SK-N-SH treated with all-trans-retinoic acid at 6 μM for 48 hours (cell line): Measurements from ENCODE around the gene MCRIP2.
A peak's percentile ranks its signal among the peaks of the same experiment; 100 is the strongest.

Experiments
- ATAC-seq: fragments of 200-7000 bp; cut with Tn5 transposase; 3 replicates; pipeline ENCODE4 v1.9.1; 2020; ENCODE audit warnings: mild to moderate bottlenecking, moderate library complexity
- BACH2 ChIP-seq: fragments of 250-450 bp; sonication (Bioruptor Pico); IDR thresholded peaks from 2 replicates; pipeline ENCODE4 v1.9.0; 2021; ENCODE audit warnings: mild to moderate bottlenecking, borderline replicate concordance
- ESRRG ChIP-seq: fragments of 250-450 bp; sonication (Bioruptor Pico); IDR thresholded peaks from 2 replicates; pipeline ENCODE4 v1.6.1; 2021; ENCODE audit warnings: mild to moderate bottlenecking
- ISL1 ChIP-seq: fragments of 250-450 bp; sonication (Bioruptor Pico); IDR thresholded peaks from 2 replicates; pipeline ENCODE4 v2.1.2; 2022; ENCODE audit warnings: mild to moderate bottlenecking, moderate library complexity
- OSR1 ChIP-seq: fragments of 250-450 bp; sonication (Bioruptor Pico); IDR thresholded peaks from 2 replicates; pipeline ENCODE4 v1.8.0; 2022; ENCODE audit warnings: moderate library complexity, mild to moderate bottlenecking, inconsistent platforms
- RARB ChIP-seq: fragments of 250-450 bp; sonication (Bioruptor Pico); IDR thresholded peaks from 2 replicates; pipeline ENCODE4 v1.8.0; 2021; ENCODE audit warnings: mild to moderate bottlenecking, moderate library complexity
- SNAI2 ChIP-seq: fragments of 250-450 bp; sonication (Bioruptor Pico); IDR thresholded peaks from 2 replicates; pipeline ENCODE4 v1.5.0; 2020; ENCODE audit warnings: mild to moderate bottlenecking, moderate library complexity
- TCF4 ChIP-seq: fragments of 250-450 bp; sonication (Bioruptor Pico); IDR thresholded peaks from 2 replicates; pipeline ENCODE4 v1.8.0; 2021; ENCODE audit warnings: mild to moderate bottlenecking, moderate library complexity, borderline replicate concordance
- TOX ChIP-seq: fragments of 250-450 bp; sonication (Bioruptor Pico); IDR thresholded peaks from 2 replicates; pipeline ENCODE4 v1.8.0; 2021; ENCODE audit warnings: mild to moderate bottlenecking, moderate library complexity, borderline replicate concordance
- ZC3H10 ChIP-seq: fragments of 250-450 bp; sonication (Bioruptor Pico); IDR thresholded peaks from 2 replicates; pipeline ENCODE4 v1.5.1; 2021; ENCODE audit warnings: mild to moderate bottlenecking, moderate library complexity
- ZFP3 ChIP-seq: fragments of 250-450 bp; sonication (Bioruptor Pico); IDR thresholded peaks from 2 replicates; pipeline ENCODE4 v1.5.0; 2020; ENCODE audit warnings: mild to moderate bottlenecking, moderate library complexity
- ZFP30 ChIP-seq: fragments of 450-650 bp; formaldehyde crosslinking; IDR thresholded peaks from 2 replicates; pipeline ENCODE4 v1.5.0; 2022; ENCODE audit warnings: mild to moderate bottlenecking, moderate library complexity
- ZNF565 ChIP-seq: fragments of 450-650 bp; formaldehyde crosslinking; conservative IDR thresholded peaks from 2 replicates; pipeline ENCODE4 v1.5.0; 2020; ENCODE audit warnings: low read depth, mild to moderate bottlenecking, moderate library complexity
- ZNF70 ChIP-seq: fragments of 450-650 bp; formaldehyde crosslinking; IDR thresholded peaks from 2 replicates; pipeline ENCODE4 v1.5.0; 2020; ENCODE audit warnings: mild to moderate bottlenecking, moderate library complexity
- ZNF8 ChIP-seq: fragments of 450-650 bp; formaldehyde crosslinking; IDR thresholded peaks from 2 replicates; pipeline ENCODE4 v1.5.0; 2020; ENCODE audit warnings: mild to moderate bottlenecking, moderate library complexity
- TF ChIP-seq, protein P1 (sequence below): fragments of 250-450 bp; sonication (Bioruptor Pico); IDR thresholded peaks from 2 replicates; pipeline ENCODE4 v1.5.0; 2020; ENCODE audit warnings: mild to moderate bottlenecking, moderate library complexity
- TF ChIP-seq, protein P2 (sequence below): fragments of 250-450 bp; sonication (Bioruptor Pico); IDR thresholded peaks from 2 replicates; pipeline ENCODE4 v1.5.1; 2021; ENCODE audit warnings: mild to moderate bottlenecking, moderate library complexity
- TF ChIP-seq, protein P3 (sequence below): fragments of 250-450 bp; sonication (Bioruptor Pico); IDR thresholded peaks from 2 replicates; pipeline ENCODE4 v1.8.0; 2021; ENCODE audit warnings: low read depth, mild to moderate bottlenecking, moderate library complexity, borderline replicate concordance
- TF ChIP-seq, protein P4 (sequence below): fragments of 250-450 bp; sonication (Bioruptor Pico); IDR thresholded peaks from 2 replicates; pipeline ENCODE4 v1.5.1; 2020; ENCODE audit warnings: low read depth, mild to moderate bottlenecking, moderate library complexity
- TF ChIP-seq, protein P5 (sequence below): fragments of 250-450 bp; sonication (Bioruptor Pico); IDR thresholded peaks from 2 replicates; pipeline ENCODE4 v1.8.0; 2020; ENCODE audit warnings: mild to moderate bottlenecking, moderate library complexity, borderline replicate concordance

Gene MCRIP2

DNA sequence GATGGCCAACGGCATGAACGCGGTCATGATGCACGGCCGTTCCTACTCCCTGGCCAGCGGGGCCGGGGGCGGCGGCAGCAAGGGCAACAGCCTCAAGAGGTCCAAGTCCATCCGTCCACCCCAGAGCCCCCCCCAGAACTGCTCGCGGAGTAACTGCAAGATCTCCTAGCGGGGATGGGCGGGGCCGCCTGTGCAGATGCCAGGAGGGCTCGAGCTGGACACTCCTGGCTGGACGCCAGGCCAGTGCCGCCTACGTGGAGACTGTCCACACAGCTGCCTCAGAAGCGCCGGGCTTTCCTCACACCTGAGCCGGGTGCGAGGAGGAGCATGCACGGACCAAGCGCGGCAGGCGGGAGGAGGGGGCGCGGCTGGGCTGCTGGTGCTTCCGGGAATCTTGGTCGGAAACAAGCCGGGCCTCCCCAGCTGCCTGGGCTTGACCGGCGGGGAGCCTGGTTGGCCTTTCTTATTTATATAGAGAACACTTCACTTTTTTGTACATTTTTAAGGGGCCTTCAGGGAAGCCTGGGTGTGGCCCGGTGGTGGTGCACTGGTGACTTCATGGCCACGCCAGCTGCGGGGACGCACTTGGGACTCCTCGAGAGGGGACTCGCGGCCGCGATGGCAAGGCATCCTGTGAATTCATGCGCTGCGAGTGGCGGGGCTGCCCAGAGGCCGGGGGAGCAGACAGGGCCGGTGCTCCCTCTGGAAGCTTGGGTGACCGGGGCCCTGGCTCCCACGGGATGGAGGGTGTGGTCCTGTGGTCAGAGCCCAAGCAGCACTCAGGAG is 14.0 kb upstream of the MCRIP2 start:
- TF ChIP-seq, protein P1, sequence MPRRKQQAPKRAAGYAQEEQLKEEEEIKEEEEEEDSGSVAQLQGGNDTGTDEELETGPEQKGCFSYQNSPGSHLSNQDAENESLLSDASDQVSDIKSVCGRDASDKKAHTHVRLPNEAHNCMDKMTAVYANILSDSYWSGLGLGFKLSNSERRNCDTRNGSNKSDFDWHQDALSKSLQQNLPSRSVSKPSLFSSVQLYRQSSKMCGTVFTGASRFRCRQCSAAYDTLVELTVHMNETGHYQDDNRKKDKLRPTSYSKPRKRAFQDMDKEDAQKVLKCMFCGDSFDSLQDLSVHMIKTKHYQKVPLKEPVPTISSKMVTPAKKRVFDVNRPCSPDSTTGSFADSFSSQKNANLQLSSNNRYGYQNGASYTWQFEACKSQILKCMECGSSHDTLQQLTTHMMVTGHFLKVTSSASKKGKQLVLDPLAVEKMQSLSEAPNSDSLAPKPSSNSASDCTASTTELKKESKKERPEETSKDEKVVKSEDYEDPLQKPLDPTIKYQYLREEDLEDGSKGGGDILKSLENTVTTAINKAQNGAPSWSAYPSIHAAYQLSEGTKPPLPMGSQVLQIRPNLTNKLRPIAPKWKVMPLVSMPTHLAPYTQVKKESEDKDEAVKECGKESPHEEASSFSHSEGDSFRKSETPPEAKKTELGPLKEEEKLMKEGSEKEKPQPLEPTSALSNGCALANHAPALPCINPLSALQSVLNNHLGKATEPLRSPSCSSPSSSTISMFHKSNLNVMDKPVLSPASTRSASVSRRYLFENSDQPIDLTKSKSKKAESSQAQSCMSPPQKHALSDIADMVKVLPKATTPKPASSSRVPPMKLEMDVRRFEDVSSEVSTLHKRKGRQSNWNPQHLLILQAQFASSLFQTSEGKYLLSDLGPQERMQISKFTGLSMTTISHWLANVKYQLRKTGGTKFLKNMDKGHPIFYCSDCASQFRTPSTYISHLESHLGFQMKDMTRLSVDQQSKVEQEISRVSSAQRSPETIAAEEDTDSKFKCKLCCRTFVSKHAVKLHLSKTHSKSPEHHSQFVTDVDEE: no peak
- TF ChIP-seq, protein P2, sequence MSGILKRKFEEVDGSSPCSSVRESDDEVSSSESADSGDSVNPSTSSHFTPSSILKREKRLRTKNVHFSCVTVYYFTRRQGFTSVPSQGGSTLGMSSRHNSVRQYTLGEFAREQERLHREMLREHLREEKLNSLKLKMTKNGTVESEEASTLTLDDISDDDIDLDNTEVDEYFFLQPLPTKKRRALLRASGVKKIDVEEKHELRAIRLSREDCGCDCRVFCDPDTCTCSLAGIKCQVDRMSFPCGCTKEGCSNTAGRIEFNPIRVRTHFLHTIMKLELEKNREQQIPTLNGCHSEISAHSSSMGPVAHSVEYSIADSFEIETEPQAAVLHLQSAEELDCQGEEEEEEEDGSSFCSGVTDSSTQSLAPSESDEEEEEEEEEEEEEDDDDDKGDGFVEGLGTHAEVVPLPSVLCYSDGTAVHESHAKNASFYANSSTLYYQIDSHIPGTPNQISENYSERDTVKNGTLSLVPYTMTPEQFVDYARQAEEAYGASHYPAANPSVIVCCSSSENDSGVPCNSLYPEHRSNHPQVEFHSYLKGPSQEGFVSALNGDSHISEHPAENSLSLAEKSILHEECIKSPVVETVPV (CRISPR knock-in tag): no peak
- TF ChIP-seq, protein P3, sequence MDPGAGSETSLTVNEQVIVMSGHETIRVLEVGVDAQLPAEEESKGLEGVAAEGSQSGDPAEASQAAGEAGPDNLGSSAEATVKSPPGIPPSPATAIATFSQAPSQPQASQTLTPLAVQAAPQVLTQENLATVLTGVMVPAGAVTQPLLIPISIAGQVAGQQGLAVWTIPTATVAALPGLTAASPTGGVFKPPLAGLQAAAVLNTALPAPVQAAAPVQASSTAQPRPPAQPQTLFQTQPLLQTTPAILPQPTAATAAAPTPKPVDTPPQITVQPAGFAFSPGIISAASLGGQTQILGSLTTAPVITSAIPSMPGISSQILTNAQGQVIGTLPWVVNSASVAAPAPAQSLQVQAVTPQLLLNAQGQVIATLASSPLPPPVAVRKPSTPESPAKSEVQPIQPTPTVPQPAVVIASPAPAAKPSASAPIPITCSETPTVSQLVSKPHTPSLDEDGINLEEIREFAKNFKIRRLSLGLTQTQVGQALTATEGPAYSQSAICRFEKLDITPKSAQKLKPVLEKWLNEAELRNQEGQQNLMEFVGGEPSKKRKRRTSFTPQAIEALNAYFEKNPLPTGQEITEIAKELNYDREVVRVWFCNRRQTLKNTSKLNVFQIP (CRISPR knock-in tag): no peak
- TF ChIP-seq ZNF8 (CRISPR knock-in tag) (no peak), SNAI2 (CRISPR knock-in tag) (no peak), ZFP3 (CRISPR knock-in tag) (no peak), TCF4 (CRISPR knock-in tag) (no peak), ZFP30 (CRISPR knock-in tag) (no peak)
- TF ChIP-seq, protein P4, sequence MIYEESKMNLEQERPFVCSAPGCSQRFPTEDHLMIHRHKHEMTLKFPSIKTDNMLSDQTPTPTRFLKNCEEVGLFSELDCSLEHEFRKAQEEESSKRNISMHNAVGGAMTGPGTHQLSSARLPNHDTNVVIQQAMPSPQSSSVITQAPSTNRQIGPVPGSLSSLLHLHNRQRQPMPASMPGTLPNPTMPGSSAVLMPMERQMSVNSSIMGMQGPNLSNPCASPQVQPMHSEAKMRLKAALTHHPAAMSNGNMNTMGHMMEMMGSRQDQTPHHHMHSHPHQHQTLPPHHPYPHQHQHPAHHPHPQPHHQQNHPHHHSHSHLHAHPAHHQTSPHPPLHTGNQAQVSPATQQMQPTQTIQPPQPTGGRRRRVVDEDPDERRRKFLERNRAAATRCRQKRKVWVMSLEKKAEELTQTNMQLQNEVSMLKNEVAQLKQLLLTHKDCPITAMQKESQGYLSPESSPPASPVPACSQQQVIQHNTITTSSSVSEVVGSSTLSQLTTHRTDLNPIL (CRISPR knock-in tag): no peak
- ATAC-seq: peak; percentile 2; the same call in 1 of the 3 replicates

DNA sequence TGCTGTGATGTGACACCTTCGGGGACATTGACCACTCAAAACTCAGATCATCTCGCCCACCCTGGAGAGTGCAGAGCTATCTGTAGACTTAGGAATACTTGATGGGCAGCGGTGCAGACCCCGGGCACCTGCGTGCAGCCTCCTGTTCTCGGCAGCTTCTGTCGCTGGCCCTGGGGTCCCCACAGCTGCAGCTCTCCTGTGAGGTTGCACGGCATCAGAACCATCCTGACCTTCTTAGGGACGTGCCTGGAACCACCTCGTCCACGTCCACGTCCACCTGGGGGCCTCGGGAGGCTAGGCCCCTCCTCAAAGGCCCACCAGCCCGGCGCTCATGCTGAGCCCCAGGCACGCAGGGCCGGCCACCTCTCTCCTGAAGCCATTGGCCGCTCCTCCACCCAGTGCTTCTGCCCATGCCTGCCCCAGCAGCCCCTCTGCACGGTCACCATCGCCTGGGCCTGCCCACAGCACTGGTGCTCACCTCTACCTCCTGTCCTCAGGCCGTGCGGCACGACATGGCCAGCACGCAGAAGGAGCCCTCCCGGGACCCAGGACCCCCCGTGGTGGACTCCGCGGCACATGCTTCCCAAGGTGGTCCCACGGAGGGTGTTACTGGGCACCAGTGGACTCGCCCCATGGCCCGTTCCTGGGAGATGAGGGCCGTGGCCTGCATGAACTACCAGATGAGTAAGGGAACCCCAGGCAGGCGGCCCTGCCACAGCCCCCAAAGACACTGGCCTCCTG is 13.1 kb upstream of the MCRIP2 start:
- TF ChIP-seq OSR1 (no peak), ZNF565 (CRISPR knock-in tag) (no peak), TCF4 (CRISPR knock-in tag) (no peak), ESRRG (CRISPR knock-in tag) (no peak), RARB (CRISPR knock-in tag) (no peak), ZNF70 (CRISPR knock-in tag) (no peak), BACH2 (no peak), TOX (CRISPR knock-in tag) (no peak), ISL1 (CRISPR knock-in tag) (no peak), ZC3H10 (CRISPR knock-in tag) (no peak)
- TF ChIP-seq, protein P2 (CRISPR knock-in tag): no peak
- TF ChIP-seq, protein P5, sequence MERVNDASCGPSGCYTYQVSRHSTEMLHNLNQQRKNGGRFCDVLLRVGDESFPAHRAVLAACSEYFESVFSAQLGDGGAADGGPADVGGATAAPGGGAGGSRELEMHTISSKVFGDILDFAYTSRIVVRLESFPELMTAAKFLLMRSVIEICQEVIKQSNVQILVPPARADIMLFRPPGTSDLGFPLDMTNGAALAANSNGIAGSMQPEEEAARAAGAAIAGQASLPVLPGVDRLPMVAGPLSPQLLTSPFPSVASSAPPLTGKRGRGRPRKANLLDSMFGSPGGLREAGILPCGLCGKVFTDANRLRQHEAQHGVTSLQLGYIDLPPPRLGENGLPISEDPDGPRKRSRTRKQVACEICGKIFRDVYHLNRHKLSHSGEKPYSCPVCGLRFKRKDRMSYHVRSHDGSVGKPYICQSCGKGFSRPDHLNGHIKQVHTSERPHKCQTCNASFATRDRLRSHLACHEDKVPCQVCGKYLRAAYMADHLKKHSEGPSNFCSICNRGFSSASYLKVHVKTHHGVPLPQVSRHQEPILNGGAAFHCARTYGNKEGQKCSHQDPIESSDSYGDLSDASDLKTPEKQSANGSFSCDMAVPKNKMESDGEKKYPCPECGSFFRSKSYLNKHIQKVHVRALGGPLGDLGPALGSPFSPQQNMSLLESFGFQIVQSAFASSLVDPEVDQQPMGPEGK (CRISPR knock-in tag): no peak
- TF ChIP-seq, protein P3 (CRISPR knock-in tag): no peak
- ATAC-seq: no peak
